Daoy (cell line): ENCODE data around the gene SYNPO2L. TPM values are rescaled to one million over a fixed set of nuclear protein-coding genes. Genes with fewer than 3 reads are reported as not detected.
"Not testable (repeated sequence)": the region's sequence is repeated elsewhere in the genome, so short reads cannot be mapped to it uniquely, and the experiment has no call there.

ENCODE experiments used
- DNase-seq: peaks from one replicate; pipeline ENCODE4 v3.0.0-alpha.2; 2015; ENCODE audit warnings: low read depth
- total RNA-seq: library from RNA; depleted of rRNA; stranded (reverse); fragments of >200 nt; shearing (Covaris generic); gene quantifications from 2 replicates; pipeline ENCODE4 v1.2.3, GENCODE V29; 2014; rRNA removed

The SYNPO2L gene
- total RNA-seq, 1 experiment from 2014 or later: not detected

GRCh38 chr10:73623056-73623455, 32.8 kb downstream of the SYNPO2L start:
- DNase-seq: no peak

- not testable (repeated sequence) for DNase-seq
Measured at GRCh38 chr10:73620974-73621373, 34.9 kb downstream of the SYNPO2L start.

GRCh38 chr10:73617143-73617542, 38.7 kb downstream of the SYNPO2L start:
- DNase-seq: not testable (repeated sequence)

GRCh38 chr10:73614720-73615119, 41.1 kb downstream of the SYNPO2L start:
- DNase-seq: no peak

- DNase-seq: no peak
Measured at GRCh38 chr10:73609116-73609515, 46.7 kb downstream of the SYNPO2L start.

GRCh38 chr10:73601486-73601921, 54.3 kb downstream of the SYNPO2L start:
- peak; percentile 19 for DNase-seq

- peak; percentile 7 for DNase-seq
Measured at GRCh38 chr10:73597346-73597745, 58.5 kb downstream of the SYNPO2L start.

Other genes starting within 250 kb of the SYNPO2L start
- gene ANXA7, start 242.0 kb downstream of the SYNPO2L start, total RNA-seq: 113 and 172 TPM in 2 replicates
- gene MSS51, start 222.5 kb downstream of the SYNPO2L start, total RNA-seq: 0.15 and 0.57 TPM in 2 replicates
- gene PPP3CB, start 160.0 kb downstream of the SYNPO2L start, total RNA-seq: 11.9 and 12.2 TPM in 2 replicates
- gene USP54, start 64.7 kb downstream of the SYNPO2L start, total RNA-seq: 12.1 and 19.1 TPM in 2 replicates
- not detected in 2 replicates for gene MYOZ1, start 14.6 kb downstream of the SYNPO2L start, total RNA-seq
- gene AGAP5, start 42.1 kb upstream of the SYNPO2L start, total RNA-seq: 1.1 and 1.8 TPM in 2 replicates
- gene SEC24C, start 88.3 kb upstream of the SYNPO2L start, total RNA-seq: 30.2 and 40.3 TPM in 2 replicates
- 31.0 and 32.3 TPM in 2 replicates for gene CHCHD1, start 126.0 kb upstream of the SYNPO2L start, total RNA-seq
- 26.8 and 27.1 TPM in 2 replicates for gene ZSWIM8, start 129.6 kb upstream of the SYNPO2L start, total RNA-seq
- gene NDST2, start 155.6 kb upstream of the SYNPO2L start, total RNA-seq: 3.5 and 5.7 TPM in 2 replicates
- gene CAMK2G, start 218.5 kb upstream of the SYNPO2L start, total RNA-seq: 12.2 and 14.6 TPM in 2 replicates